Peyer's patch (tissue), 4 donors: ENCODE results near the gene C11orf65.
"Not testable (repeated sequence)": the region's sequence is repeated elsewhere in the genome, so short reads cannot be mapped to it uniquely, and the experiment has no call there.

Experiments used
- CTCF ChIP-seq, 6 experiments: fragments of 450-650 bp in 4 of 6; fragments of 200-600 bp in 2 of 6; sonication (generic) in 1 of 6; IDR thresholded peaks; one replicate each; pipeline ENCODE4 v1.5.1; 2017 to 2019; ENCODE audit warnings: antibody characterized with exemption in 6 of 6, mild to moderate bottlenecking in 3 of 6, moderate library complexity in 1 of 6
- POLR2A ChIP-seq, 2 donors: fragments of 450-650 bp; IDR thresholded peaks; one replicate each; pipeline ENCODE4 v1.5.1; 2017; ENCODE audit warnings: antibody characterized with exemption in 2 of 2, mild to moderate bottlenecking in 2 of 2, moderate library complexity in 2 of 2

GRCh38 chr11:108441445-108441844, 25.9 kb downstream of the C11orf65 start:
- TF ChIP-seq CTCF, POLR2A (IDR thresholded peaks at IDR 0.05): not testable (repeated sequence)
